ENCODE results near the gene PCNP. TPM values are rescaled to one million over a fixed set of nuclear protein-coding genes. Genes with fewer than 3 reads are reported as not detected.

PCNP gene
- total and polyA plus RNA-seq, 9 of the 15 experiments (the other 6 are each of a cell fraction or from before 2014, with no cell fraction given), result 54.3 to 170 (median 150) TPM

GRCh38 chr3:101544161-101544850 is 29.7 kb upstream of the PCNP start:
- Histone ChIP-seq H3K4me3 (no peak overlapping the region), H3K4me2 (ENCODE audit: insufficient read depth, low read length) (no peak overlapping the region), H3K27me3 (ENCODE audit: control insufficient read depth in 2 of 2, insufficient read depth in 2 of 2, low read length in 2 of 2) (no peaks in the 10 kb centered on the region), H3K79me2 (ENCODE audit: control insufficient read depth, insufficient read depth, low read length) (no peaks in the 10 kb centered on the region), H3K9me1 (ENCODE audit: control insufficient read depth, insufficient read depth, low read length) (no peaks in the 10 kb centered on the region), H3K9ac (ENCODE audit: insufficient read depth in 1 of 2, low read depth in 2 of 2, low read length in 2 of 2) (no peak overlapping the region), H4K20me1 (replicated peaks; ENCODE audit: control insufficient read depth, insufficient read depth, low read length) (no peaks in the 10 kb centered on the region), H3K9me3 (replicated peaks; ENCODE audit: control insufficient read depth, insufficient read depth, low read depth, low read length) (no peaks in the 10 kb centered on the region), H3K27ac (ENCODE audit: extremely low read depth, low read depth, low read length) (no peak overlapping the region), H3K4me1 (replicated peaks in 1 of 2; ENCODE audit: control insufficient read depth in 2 of 2, insufficient read depth in 2 of 2, low read length in 2 of 2) (no peaks in the 10 kb centered on the region; a peak in 3 of 5 replicates), H2AFZ (ENCODE audit: low read depth, low read length) (no peak overlapping the region), H3K36me3 (ENCODE audit: control insufficient read depth, insufficient read depth, low read length) (no peaks in the 10 kb centered on the region)
- BruUV-seq (replicated peaks), result no TSS peak
- POLR2A ChIA-PET, result interaction anchor here (0.6 kb wide), 1 partner anchor 83 kb away, joined by 4 read pairs; no protein-coding TSS in a partner anchor
- CTCF ChIA-PET (ENCODE audit: low intra/inter-chr PET ratio), result interaction anchor here (0.6 kb wide), 1 partner anchor 233 kb away, joined by 4 read pairs; no protein-coding TSS in a partner anchor
- intact Hi-C loops (cut with micrococcal nuclease) (no loop called here), in situ Hi-C loops (cut with MboI) (no loop called here)
- peak; percentile 75 for ATAC-seq
- 14% methylated on average over 1 of the region's 1 CpG for WGBS (ENCODE audit: insufficient coverage, low coverage, missing lambda C conversion rate)
- DNase-seq (ENCODE audit: extremely low read depth in 1 of 4, low spot score in 3 of 4), result no peak
- FAIRE-seq, result no peak
- TF ChIP-seq ZNF77 (CRISPR knock-in tag; IDR thresholded peaks at IDR 0.05) (no peak), SREBF1 (IDR thresholded peaks at IDR 0.05; ENCODE audit: borderline replicate concordance, low read depth, low read length) (no peak), HMBOX1 (IDR thresholded peaks at IDR 0.05) (no peak), REST (IDR thresholded peaks at IDR 0.05; ENCODE audit: borderline replicate concordance) (peak; percentile 25; the same call in 1 of the 2 replicates), REST (CRISPR knock-in tag; IDR thresholded peaks at IDR 0.05; ENCODE audit: low read depth) (no peak), ZNF655 (CRISPR knock-in tag; IDR thresholded peaks at IDR 0.05) (no peak), CTCF (IDR thresholded peaks at IDR 0.05 in 2 of 3, conservative IDR thresholded peaks at IDR 0.05 in 1 of 3; ENCODE audit: insufficient read depth in 2 of 3, low read depth in 1 of 3, low read length in 3 of 3) (peak in 1 of 3 experiments; percentile 41; a peak in 2 of 6 replicates), HNRNPUL1 (IDR thresholded peaks at IDR 0.05; ENCODE audit: low read length) (no peak)

All from K562 (cell line).